ENCODE measurements around the gene CAPNS1.

DNA sequence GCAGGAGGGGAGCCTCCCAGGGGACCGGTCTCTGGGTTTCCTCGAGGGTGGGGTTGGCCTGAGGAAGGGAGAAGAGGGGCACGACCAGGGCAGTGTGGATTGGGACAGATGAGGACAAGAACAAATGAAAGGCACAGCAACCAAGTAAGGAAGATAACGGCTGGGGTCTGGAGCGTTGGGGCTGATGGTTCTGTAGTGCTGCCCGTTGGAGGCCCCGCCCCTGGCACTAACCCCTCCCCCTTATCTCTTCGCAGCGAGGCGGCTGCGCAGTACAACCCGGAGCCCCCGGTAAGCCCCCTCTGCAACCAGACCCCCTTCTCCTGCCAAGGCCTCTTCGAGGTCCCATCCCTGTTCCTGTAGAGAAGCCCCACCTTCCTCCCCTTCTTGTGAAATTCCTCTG lies 2.2 kb downstream of the CAPNS1 start:
- TF ChIP-seq NFRKB (IDR thresholded peaks at IDR 0.05) (no peak), ARNT (IDR thresholded peaks at IDR 0.05) (no peak), ELF4 (IDR thresholded peaks at IDR 0.05) (no peak), BHLHE40 (IDR thresholded peaks at IDR 0.05; ENCODE audit: borderline replicate concordance) (no peak), HDGF (IDR thresholded peaks at IDR 0.05; ENCODE audit: borderline replicate concordance) (no peak), SP1 (IDR thresholded peaks at IDR 0.05) (no peak), FOXA1 (IDR thresholded peaks at IDR 0.05) (no peak), FOXM1 (IDR thresholded peaks at IDR 0.05; ENCODE audit: borderline replicate concordance) (no peak), FOXK2 (IDR thresholded peaks at IDR 0.05) (no peak)
